Inferior parietal cortex (tissue), 1 donor: ENCODE results near the gene PIK3CD.
A peak's percentile ranks its signal among the peaks of the same experiment; 100 is the strongest.

Experiments
- DNase-seq: peaks from one replicate; pipeline ENCODE4 v3.0.0-alpha.2; 2016; ENCODE audit errors: extremely low spot score

Gene PIK3CD

DNA sequence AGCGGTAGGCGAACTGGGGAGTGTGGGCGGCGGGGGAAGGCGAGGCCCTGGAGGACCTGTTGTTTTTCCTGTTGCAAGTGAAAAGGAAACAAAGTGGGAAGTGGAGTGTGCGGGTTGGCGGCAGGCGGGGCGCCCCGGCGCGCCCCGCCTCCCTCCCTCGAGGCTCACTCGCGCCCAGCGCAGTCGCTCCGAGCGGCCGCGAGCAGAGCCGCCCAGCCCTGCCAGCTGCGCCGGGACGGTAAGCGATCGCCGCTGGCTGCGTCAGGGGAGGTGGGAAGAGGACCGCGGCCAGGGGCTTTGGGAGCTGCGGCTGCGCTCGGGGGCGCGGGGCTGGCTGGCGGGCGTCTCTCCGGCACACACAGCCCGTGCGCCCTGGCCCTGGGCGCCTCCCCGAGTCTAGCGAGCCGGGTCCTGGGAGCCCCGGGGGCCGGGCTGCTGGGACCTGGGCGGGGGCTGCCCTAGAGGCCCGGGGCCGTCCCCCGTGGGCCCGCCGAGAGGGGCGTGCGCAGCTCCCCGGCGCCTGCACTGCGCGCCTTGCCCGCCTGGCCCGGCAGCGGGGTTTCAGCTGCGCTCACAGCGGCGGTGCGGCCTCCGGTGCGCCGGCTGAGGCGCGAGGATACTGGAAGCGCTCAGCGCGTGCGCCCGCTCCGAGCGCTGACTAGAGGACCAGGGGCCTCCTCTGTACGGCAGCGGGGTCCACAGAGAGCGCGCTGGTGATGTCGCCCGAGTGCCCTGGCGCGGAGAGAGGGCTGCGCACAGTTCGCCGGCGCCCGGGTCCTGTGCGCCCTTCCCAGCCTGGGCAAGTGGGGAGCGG lies at the start of gene PIK3CD:
TSS of gene PIK3CD (plus strand) at position 167 of the 814 bp plus-strand sequence. CDS start 58,725 bp downstream, outside the sequence.
- no peak for DNase-seq

DNA sequence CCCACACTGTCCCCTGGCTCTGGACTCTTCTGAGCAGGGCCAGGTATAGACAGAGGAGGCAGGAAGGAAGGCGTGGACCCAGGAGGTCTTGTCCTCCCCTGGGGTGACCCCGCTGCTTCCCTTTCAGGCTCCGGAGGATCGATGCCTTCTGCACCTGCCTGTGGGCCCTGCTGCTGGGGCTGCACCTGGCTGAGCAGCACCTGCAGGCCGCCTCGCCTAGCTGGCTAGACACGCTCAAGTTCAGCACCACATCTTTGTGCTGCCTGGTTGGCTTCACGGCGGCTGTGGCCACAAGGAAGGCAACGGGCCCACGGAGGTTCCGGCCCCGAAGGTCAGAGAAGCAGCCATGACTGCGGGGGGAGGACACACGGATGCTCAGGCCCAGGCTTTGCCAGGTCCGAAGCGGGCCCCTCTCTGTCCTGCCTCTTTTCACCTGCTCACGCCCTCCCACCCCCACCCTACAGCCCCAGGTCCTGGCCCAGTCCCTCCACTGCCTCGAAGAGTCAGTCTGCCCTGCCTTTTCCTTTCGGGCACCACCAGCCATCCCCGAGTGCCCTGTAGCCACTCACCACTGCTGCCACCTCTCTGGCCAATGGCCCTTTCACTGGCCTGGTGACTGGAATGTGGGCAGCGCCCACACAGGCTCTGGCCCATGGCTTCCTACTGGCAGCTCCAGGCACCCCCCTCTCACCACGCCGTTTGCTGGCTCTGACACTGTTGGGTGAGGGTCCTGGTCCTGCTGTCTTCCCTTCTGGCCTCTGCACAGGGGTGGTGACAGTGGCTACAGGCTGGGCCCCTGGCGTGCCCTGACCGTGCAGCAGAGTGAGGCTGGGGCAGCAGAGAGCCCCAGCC lies 49.4 kb upstream of the PIK3CD start:
- no peak for DNase-seq

DNA sequence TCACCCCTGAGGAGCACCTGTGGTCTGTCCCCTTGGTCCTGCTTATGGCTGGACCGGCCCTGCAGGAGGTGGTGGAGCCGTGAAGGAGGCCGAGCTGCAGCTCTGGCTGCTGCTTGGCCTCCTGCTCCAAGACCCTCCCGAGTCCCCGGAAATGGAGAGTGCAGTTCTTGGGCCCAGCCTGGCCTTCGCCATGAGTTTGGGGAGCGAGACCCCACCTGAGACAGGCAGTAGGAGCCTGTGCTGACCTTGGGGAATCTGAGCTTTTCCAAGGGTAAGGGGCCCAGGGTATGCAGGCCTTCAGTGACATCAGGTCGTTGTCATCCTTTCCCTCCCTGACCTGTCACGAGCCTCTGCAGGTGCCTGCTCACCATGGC lies 48.8 kb upstream of the PIK3CD start:
- no peak for DNase-seq

DNA sequence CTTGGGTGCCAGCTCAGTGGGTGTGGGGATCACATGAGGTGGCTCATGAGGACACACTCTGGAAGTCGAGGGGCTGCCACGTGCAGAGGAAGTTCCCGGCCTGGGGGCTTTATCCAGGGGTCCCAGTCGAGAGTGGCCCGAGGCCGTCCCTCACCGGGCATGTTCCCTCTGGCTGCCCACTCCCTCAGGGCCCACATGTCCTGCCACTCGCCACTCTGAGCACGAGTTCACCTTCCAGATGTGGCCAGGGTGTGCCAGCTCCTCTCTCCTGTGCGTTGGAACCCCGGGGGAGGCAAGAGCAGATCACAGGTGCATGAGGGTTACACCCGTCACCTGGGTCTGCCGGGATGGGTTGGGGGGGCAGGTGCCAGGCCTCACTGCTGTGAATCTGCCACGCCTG lies 48.2 kb upstream of the PIK3CD start:
- DNase-seq = no peak

DNA sequence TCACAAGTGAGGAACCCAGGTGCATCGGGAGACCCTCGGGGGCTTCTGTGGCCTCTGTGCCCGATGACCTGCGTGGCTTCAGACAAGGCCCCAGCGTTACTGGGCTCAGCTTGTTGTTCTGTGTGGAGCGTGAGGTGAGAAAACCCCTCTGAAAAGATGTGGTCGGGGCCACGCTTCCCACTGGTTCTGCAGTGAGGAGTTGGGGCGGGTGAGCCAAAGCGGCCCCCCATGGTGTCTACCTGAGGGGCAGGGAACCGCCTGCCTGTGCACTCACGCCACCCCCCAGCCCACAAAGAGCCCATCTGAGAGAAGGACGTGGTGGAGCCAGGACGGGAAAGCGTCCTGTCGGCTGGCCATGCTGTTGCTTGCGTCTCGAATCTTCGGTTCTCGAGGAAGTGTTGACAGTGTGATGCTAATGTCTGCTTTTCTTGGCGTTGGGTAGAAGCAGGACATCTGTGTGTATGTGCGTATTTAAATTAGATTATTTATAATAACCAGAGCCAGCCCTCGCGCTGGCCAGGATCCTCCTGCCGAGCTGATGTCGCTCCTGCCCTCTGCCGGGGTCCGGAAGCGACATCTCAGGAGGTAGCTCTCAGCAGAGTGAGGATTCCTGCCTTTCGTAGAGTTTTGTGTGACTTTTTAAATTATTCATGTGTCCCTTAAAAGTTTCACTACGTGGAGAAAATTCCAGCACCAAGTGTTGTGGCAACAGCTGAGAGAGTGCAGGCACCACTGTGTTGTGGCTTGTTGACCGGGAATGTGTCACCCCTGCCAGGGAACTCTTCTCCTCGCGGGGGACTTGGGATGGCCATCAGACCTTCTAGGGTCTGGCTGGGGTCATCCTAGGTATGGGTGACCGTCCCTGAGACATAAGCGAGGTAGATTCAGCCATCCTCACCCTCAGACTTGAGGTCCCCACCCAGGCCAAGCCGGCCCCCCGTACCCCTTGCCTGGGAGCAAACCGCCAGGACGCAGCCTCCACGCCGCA lies 47.5 kb upstream of the PIK3CD start:
- no peak for DNase-seq

DNA sequence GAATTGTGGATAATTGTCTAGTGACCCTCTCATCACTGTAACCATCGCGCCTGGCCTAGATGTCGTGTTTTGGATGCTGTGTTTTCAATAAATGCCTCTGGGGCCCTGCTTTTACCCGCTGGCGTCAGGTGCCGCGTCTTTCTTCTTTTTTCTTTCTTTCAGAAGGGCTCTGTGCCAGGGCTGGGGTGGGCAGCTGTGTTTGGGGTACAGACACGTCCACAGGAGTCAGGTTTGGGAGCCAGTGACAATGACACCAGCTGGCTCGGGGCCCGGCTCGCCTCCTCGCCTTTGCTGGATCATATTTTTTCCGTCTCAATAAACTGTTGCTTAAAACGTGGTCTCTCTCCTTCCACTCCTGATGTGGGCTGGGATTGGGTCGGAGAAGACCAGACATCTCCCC lies 46.7 kb upstream of the PIK3CD start:
- DNase-seq = no peak

DNA sequence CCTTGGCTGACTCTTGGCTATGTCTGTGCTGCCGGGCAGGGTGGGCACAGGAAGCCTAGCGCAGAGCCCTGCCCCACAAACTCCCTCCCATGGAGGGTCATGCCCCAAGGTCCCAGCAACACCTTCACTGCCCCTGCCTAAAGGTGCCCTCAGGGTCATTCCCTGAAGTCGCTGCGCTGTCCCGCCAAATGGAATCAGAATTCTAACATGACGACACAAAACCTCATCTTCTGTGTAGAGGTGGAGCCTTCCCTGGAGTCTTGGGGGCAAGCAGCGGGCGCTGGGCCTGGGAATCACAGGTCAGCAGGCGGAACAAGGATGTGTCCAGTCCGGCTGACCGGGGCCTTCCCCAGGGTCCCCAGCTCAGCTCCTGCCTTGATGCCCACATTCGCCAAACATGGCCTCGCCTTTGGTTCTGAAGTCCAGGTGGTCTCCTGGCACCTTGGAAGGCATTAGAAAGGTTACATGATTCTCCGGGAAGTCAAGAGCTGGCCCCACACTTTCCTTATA lies 45.5 kb upstream of the PIK3CD start:
- no peak for DNase-seq

DNA sequence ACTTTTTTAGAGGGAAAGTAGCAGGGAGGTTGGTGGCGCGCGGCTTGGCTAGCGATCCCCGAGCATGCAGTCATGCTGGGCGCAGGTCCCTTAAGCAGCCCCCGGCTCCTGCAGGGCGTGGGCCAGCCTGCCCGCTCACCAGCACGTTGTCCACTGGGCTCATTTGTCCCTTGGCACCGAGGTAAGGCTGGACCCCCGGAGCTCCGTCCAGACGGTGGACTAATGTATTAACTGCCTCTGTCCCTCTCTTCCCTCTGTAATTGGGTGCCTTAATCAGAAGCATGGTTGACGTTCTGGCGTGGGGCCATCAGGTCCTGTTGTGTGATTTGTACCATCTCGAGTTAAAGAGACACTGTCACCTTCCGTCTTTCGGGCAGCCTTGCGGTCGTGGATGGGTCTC lies 45.1 kb upstream of the PIK3CD start:
- no peak for DNase-seq

DNA sequence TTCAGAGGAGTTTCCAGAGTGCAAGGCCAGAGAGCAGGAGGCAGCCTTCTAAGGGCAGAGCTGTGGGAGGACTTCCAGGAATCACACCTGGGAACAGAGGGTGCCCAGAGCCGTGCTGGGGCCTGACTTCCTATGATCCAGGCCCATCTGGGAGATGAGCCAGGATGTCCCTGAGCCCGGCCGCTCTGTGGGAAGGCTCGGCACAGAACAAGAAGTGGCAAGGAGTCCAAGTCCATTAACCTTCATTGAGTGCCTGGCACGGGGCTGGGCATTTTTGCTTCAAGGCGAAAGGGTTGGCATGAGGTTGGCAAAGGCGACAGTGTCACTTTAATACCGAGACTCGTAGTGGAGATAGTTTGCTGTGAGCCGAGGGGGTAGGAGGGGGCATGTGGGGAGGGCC lies 44.6 kb upstream of the PIK3CD start:
- no peak for DNase-seq

DNA sequence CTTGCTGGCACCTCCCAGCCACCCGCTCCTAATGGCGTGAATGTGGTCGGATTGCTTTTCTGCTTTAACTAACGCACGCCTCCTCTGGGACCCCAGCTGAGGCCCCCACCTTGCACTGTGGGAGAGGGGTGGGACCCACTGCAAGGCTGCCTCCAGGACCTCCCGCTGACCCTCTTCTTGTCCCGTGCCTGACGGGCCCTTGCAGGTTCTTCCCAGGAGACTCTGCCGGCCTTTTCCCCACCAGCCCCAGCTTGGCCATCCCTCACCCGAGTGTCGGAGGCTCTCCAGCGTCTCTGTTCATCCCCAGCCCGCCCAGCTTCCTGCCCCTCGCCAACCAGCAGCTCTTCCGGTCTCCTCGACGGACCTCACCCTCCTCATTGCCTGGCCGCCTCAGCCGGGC lies 44.2 kb upstream of the PIK3CD start:
- no peak for DNase-seq

DNA sequence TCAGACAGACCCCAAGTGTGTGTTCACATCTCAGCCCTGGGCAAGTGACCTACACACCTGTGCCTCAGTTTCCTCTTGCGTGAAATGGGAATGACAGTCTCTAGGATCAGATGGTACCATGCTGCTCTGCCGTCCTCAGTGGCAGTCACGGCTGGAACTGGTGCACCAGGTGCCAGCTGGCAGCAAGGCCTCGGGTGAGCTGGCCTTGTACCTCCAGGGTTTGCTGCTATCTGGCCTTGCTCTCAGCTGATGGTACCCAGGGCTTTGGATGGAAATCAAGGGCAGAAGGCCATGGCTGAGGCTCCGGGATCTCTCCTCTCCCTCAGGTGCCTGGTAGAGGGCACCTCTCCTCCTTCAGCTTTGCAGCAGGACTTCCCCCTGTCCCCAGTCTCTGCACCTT lies 41.5 kb upstream of the PIK3CD start:
- DNase-seq = no peak

DNA sequence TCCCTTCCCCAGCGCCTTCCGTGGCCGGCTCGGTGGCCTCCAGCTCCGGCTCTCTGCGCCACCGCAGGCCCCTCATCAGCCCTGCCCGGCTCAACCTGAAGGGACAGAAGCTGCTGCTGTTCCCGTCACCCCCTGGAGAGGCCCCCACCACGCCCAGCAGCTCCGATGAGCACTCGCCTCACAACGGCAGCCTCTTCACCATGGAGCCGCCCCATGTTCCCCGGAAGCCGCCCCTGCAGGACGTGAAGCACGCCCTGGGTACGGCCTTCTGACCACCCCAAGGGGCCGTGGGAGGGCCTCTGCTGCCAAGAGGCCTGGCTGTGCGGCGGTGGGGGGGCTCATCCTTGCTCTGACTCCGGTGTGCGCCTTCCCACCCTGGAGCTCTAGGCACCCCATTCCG lies 41.0 kb upstream of the PIK3CD start:
- DNase-seq = no peak

DNA sequence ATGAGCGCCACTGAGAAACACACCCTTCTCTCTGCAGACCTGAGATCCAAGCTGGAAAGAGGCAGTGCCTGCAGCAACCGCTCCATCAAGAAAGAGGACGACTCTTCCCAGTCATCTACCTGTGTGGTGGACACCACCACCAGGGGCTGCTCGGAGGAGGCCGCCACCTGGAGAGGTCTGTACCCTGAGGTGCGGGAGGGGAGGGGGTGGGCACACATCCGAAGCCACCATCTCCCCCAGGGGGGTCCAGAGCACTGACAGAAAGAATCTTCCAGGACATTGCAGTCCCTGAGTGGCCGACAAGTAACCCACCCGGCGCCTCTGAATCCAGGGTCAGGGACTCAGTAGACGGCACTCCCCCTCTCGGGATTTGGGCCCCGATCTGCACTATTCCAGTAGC lies 39.8 kb upstream of the PIK3CD start:
- DNase-seq = no peak

DNA sequence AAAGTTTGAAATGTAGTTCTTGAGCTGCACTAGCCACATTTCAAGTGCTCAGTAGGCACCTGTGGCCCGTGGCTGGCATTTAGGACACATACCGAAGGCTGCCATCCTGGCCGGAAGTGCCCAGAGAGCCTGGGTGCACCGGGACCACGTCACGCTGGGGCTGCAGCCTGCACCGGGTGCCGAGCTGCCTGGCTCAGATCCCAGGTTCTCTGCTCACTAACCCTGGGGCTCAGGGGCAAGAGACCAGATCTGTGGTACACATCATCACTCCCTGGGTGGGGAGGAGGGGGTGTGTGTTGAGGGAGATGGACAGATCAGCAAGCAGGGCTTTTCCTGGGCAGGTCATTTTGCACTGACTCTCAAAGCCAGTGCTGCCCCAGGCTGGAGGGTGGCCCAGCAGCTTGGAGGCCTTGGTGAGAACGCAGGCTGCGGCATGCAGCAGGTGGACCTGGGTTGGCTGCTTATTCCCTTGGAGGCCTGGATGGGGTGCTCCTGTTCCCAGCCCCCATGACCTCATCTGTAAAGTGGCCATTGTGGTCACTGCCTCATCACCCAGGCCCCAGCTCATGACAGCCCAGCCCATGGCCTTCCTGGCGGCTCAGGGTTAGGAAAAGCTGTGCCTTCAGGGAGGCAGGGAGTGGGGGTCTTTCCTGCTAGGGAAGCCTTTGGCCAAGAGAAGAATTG lies 39.2 kb upstream of the PIK3CD start:
- no peak for DNase-seq

DNA sequence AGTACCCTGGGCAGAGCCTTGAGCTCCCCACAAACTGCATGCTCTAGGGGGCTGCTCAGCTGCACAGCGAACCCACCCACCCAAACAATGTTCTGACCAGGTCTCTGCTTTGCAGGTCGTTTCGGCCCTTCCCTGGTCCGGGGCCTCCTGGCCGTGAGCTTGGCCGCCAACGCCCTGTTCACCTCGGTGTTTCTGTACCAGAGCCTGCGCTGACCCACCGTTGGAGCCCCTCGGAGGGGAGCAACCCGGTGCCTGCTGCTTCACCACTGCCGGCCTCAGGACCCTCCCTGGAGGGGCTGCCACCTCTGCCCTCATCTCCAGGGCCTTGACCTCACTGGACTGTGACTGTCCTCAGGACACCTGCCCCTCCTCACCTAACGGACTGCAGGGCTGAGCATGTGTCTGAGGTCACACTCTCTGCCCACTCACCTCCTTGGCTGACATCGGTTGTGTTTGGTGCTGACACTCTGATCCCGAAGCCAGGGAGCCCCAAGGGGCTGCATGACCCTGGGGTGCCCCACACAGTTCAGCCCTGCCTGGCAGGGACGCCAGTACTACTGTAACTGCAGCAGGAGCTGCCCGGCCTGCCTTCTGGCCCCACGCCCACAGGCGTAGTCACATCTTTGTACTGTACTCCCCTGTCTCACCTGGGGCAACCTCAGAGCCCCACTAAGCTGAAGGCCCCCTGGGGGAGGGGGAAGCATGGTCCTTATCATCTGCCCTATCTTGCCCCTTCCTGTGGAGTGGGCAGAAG lies 38.5 kb upstream of the PIK3CD start:
- no peak for DNase-seq

DNA sequence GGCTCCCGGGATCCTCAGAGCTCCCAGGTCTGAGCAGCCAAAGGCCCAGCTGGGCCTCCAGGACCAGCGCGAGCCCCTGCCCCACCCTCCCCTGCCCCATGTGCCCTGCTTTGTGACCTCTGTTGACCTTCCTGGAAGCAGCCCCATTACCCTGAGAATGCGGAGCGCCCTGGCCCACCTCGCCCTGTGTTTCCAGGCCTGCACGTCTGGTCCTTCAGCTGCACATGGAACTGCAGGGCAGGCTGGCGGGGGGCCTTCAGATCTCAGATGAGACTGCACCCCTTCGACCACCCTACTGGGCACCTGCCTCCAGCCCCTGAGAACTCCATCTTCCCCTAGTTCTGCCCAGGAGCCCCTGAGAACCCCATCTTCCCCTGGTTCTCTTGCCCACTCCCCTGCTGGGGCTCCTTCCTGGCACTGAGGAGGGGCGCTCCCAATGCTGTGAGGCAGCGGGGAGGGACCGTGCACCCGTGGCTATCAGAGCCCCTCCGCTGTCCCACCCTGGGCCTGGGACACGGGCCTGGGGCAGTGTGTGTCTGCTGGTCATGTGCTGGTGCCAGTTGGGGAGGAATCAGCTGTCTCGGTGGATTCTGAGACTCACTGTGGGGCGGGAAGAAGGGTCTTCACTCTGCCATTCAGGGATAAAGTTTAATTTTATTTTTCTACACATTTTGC lies 37.8 kb upstream of the PIK3CD start:
- DNase-seq = no peak

DNA sequence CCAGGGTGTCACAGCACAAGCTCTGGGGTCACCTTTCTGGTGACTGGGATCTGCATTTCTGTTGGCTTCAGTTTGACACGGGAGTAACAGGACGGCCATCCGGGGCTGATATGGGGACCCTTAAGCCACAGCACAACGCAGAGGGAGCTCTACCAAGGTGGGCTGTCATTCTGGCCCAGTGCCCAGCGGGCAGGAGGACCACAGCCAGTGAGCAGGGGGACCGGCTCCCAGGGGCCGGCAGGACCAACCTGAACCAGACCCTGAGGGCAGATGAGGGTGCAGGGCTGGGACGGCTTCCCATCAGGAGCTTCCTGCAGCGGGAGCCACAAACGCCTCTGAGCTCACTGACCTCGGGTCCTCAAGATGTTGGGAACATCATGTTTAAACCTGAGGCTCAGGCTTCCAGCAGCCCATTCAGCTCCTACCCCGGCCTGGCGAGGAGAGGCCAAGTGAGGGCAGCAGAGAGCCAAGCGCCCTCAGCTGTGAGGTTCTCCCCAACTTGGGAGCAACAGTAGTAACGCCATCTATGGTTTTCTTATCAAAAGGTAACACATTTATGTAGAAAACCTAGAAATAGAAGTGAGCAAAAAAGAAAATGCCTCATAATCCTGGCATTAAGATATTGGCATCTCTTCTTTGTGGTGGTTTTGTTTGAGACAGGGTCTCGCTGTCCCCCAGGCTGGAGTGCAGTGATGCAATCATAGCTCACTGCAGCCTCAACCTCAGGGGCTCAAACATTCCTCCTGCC lies 36.0 kb upstream of the PIK3CD start:
- peak; percentile 60 for DNase-seq

DNA sequence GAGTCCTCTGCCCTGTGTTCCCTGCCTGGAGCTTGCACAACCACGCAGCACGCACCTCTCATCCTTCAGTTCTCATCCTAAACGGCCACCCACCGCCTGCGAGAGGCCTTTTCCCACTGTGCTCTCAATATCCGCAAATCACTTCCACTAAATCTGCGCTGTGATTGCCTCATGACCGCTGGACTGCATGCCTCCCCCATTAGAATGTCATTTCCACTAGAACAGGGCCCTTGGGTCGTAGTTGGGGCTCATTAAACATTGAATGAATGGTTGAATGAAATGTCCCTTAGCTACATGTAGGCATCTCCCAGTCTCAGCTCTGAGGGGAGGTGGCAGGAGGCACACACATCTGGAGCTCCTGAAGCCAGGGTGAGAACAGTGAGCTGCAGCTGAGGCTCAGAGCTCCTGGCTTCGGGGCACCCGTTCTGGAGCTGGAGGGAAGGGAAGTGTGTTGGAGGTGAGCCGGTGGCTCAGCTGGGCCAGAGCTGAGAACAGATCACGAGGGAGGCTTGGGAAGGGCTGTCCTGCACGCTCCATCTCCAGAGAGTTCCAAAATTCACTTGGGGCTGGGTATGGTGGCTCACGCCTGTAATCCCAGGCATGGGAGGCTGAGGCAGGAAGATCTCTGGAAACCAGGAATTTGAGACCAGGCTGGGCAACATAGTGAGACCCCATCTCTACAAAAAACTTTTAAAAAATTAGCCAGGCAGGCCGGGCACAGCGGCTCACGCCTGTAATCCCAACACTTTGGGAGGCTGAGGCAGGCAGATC lies 32.4 kb upstream of the PIK3CD start:
- no peak for DNase-seq
